Activated T-cell treated with anti-CD3 and anti-CD28 coated beads, Interleukin-2, amount 50 U/mL, for 24 hours (primary cell): Measurements from ENCODE around the gene ADPRM.

Source experiments
- DNase-seq: peaks from one replicate; pipeline ENCODE4 v3.0.0-alpha.2; 2020
- H3K27ac Mint-ChIP-seq: 2 replicates; pipeline ENCODE4 v1.8.0; 2020; ENCODE audit warnings: mild to moderate bottlenecking, mixed read lengths
- H3K27me3 Mint-ChIP-seq: 2 replicates; pipeline ENCODE4 v1.8.0; 2020; ENCODE audit warnings: mixed read lengths
- H3K36me3 Mint-ChIP-seq: 2 replicates; pipeline ENCODE4 v1.8.0; 2020; ENCODE audit warnings: low read depth, mixed read lengths
- H3K4me1 Mint-ChIP-seq: 2 replicates; pipeline ENCODE4 v1.8.0; 2020; ENCODE audit warnings: low read depth, mixed read lengths
- H3K4me3 Mint-ChIP-seq: 2 replicates; pipeline ENCODE4 v1.8.0; 2020; ENCODE audit warnings: mild to moderate bottlenecking, moderate library complexity, mixed read lengths
- H3K9me3 Mint-ChIP-seq: 2 replicates; pipeline ENCODE4 v1.8.0; 2020; ENCODE audit warnings: mixed read lengths

Gene ADPRM

DNA sequence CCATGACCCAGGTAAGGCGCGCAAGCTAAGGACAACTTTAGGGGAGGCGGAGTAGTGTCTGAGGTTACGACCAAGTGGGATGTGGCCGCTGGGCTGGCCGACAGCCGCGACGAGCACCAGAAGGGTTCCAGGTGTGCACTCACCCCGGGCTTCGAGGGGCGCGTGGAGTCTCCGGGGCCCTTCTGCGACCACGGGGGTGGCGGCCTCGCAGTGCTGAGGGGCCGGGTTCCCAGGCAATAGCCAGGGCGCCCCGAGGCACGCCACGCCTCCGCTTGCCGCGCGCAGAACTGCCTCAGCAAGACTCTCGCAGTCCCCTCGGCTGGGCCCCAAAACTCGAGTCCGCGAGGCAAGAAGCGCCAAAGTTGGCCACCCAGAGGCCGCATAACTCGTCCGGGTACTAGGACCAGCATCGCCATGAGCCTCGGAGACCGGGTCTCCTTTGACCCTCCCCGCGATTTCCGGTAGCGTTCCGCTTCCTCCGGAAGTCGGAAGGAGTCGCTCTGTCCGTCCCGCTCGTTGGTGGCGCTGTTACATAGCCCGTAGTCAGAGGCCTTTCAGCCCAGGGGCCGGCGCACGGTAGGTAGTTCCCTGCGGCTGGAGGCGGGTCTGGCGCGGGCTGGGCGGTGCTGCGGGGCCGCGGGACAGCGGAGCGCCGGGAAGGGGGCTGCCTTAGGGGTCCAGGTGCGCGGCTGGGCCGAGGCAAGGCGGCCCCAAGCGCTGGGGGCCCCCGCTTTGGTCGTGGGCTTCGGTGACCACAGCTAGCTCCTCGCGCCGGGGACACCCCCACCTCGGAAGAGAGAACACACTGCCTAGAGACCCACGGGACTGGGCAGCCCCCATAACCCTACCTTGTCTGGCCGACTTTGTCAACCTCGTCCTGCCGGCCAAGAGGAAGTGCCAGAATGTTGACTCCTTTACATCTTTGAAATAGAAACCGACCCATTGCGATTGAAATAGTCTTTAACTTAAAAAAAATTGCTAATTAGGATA lies at the start of gene ADPRM, which contains the start of gene SCO1:
Gene ADPRM, plus strand, starts transcription at position 503 of the 990 bp plus-strand sequence. CDS start 7,333 bp downstream, outside the sequence.
Gene SCO1, minus strand, starts transcription at position 442 of the 990 bp plus-strand sequence. Its CDS starts 26 bp downstream, at position 416.
- peak within 1 kb of the TSS; percentile 90 for H3K4me3 Mint-ChIP-seq
- peaks cover 71% of the 10 kb centered on the region for H3K36me3 Mint-ChIP-seq
- no peaks in the 10 kb centered on the region for H3K27me3 Mint-ChIP-seq
- no peaks in the 10 kb centered on the region for H3K9me3 Mint-ChIP-seq
- H3K4me1 Mint-ChIP-seq: peaks cover 60% of the 10 kb centered on the region
- peak within 1 kb of the TSS; percentile 95 for H3K27ac Mint-ChIP-seq
- peak; percentile 93 for DNase-seq

GRCh38 chr17:10648381-10648780 lies 49.0 kb upstream of the ADPRM start:
- Mint-ChIP-seq H3K27me3 (no peaks in the 10 kb centered on the region), H3K36me3 (peaks cover 46% of the 10 kb centered on the region), H3K4me1 (peaks cover 7% of the 10 kb centered on the region), H3K27ac (no peak overlapping the region), H3K9me3 (no peaks in the 10 kb centered on the region), H3K4me3 (no peak overlapping the region)
- no peak for DNase-seq

DNA sequence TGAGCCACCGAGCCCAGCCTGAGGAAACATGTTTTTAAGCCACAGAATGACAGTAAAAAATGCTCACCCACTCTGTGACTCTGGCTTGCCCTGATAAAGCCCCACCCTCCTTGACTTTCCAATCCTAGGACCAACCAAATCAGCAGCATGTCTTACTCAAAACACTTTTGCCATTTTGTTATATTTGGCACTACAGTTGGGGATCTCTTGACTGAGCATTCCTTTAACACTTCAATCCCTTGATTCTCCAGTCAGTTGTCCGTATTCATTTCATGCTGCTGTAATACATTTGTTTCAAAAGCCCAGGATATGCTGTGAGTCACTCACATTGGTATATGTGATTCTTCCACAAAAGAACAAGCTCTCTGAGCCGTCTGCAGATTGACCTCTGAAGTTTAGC lies 48.4 kb upstream of the ADPRM start:
- no peak for DNase-seq
- Mint-ChIP-seq H3K9me3 (no peaks in the 10 kb centered on the region), H3K4me3 (no peak overlapping the region), H3K36me3 (peaks cover 41% of the 10 kb centered on the region), H3K27ac (no peak overlapping the region), H3K4me1 (peaks cover 12% of the 10 kb centered on the region), H3K27me3 (no peaks in the 10 kb centered on the region)

GRCh38 chr17:10649602-10650001 lies 47.8 kb upstream of the ADPRM start:
- DNase-seq: no peak
- peaks cover 35% of the 10 kb centered on the region for H3K36me3 Mint-ChIP-seq
- H3K9me3 Mint-ChIP-seq: no peaks in the 10 kb centered on the region
- no peaks in the 10 kb centered on the region for H3K27me3 Mint-ChIP-seq
- no peak overlapping the region for H3K4me3 Mint-ChIP-seq
- H3K27ac Mint-ChIP-seq: no peak overlapping the region
- peaks cover 14% of the 10 kb centered on the region for H3K4me1 Mint-ChIP-seq

DNA sequence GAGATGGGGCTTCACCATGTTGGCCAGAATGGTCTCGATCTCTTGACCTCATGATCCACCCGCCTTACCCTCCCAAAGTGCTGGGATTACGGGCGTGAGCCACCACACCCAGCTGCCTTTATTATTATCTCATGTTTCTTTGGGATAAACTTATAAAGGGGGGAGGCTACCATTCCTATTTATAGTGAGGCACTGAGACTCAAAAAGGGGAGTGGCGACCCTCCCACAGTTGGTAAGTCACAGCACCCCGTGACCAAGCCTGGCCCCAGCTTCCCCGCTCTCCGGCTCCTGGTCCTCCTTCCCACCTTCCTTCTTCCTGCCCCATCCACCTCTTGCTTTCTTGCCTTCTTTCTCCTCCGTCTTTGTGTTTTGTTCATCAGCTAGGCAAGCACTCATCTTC lies 45.5 kb upstream of the ADPRM start:
- Mint-ChIP-seq H3K4me1 (peaks cover 14% of the 10 kb centered on the region), H3K27me3 (no peaks in the 10 kb centered on the region), H3K9me3 (no peaks in the 10 kb centered on the region), H3K27ac (peak overlapping the region; percentile 0), H3K36me3 (peaks cover 19% of the 10 kb centered on the region), H3K4me3 (no peak overlapping the region)
- no peak for DNase-seq

DNA sequence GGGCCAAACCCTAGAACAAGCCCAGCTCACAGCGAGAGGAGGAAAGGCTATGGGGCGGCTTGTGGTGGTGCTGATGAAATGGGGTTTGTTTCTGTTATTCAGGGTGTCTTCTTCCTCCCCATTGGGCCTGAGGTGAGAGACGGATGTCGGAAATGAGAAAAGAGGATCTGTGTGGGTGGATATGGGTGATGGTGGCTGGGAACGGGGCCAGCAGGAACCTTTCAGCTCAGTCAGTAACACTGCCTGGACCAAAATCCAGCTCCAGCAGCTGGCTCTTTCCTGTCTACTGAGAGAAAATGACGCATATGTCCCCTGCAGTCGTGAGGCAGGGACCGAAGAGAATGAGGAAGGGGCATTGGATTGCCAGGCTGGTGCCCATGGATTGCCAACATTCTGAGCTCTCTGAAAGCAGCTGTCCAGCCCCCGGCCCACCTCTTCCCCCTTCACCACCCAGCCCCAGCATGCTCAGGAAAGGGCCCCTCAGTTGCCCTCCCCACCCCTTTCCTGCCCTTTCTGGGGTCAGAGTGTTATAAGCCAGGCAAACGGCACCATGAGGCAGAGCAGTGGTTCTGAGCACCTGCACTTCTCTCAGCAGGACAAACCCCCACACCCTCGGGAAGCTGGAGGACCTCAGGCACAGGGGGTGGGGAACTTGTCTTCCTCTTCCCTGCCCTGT lies 44.3 kb upstream of the ADPRM start:
- H3K4me3 Mint-ChIP-seq: no peak overlapping the region
- peak overlapping the region; percentile 60 for H3K27ac Mint-ChIP-seq
- no peak for DNase-seq

DNA sequence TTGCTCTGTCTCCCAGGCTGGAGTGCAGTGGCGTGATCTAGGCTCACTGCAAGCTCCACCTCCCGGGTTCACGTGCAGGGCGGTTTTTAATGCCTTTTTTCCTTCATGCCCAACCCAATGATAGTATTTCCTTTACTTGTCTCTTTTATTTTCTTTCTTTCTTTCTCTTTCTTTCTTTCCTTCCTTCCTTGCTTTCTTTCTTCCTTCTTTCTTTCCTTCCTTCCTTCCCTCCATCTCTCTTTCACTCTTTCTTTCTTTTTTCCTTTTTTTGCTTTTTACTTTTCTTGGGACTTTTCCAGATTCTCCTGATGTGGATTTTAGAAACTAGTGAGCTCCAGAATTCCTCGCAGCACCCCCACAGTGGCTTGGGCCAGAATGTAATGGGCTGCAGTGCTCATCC lies 43.4 kb upstream of the ADPRM start:
- Mint-ChIP-seq H3K9me3 (no peaks in the 10 kb centered on the region), H3K36me3 (peaks cover 16% of the 10 kb centered on the region), H3K27ac (peak overlapping the region; percentile 69), H3K27me3 (no peaks in the 10 kb centered on the region), H3K4me3 (no peak overlapping the region), H3K4me1 (peaks cover 14% of the 10 kb centered on the region)
- DNase-seq: no peak

More for the DNA sequence above, 44.3 kb upstream of the ADPRM start:
- H3K9me3 Mint-ChIP-seq: no peaks in the 10 kb centered on the region
- H3K27me3 Mint-ChIP-seq: no peaks in the 10 kb centered on the region
- H3K36me3 Mint-ChIP-seq: peaks cover 16% of the 10 kb centered on the region
- H3K4me1 Mint-ChIP-seq: peaks cover 14% of the 10 kb centered on the region

DNA sequence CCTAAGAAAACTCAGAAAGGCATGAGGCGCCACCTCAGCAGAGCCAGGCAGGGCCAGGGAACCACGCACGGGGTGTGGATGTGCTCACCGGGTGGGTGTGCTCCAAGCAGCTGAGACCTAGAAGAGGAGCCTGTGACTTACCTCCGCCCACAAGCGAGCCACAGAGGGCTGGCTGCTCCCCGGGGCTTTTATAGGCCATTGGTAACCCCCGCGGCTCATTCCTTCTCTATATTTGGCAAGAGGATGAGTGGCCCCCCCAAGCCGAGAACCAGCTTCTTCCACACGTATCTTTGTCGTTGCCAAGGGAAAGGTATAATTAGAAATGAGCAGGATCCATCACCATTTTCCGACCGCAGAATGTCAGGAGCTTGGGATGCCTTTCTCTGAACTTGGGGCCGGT lies 40.2 kb upstream of the ADPRM start, which contains the start of gene MYH3:
Gene MYH3, minus strand, starts transcription at position 162 of the 400 bp plus-strand sequence. CDS start 2,245 bp downstream, outside the sequence.
- Mint-ChIP-seq H3K27ac (no peak within 1 kb of the TSS), H3K4me1 (peaks cover 14% of the 10 kb centered on the region), H3K27me3 (no peaks in the 10 kb centered on the region), H3K9me3 (no peaks in the 10 kb centered on the region), H3K36me3 (peaks cover 23% of the 10 kb centered on the region), H3K4me3 (no peak within 1 kb of the TSS)
- no peak for DNase-seq

- no peak overlapping the region for H3K4me3 Mint-ChIP-seq
- peaks cover 12% of the 10 kb centered on the region for H3K4me1 Mint-ChIP-seq
- no peak overlapping the region for H3K27ac Mint-ChIP-seq
- DNase-seq: no peak
- H3K9me3 Mint-ChIP-seq: no peaks in the 10 kb centered on the region
- H3K36me3 Mint-ChIP-seq: peaks cover 24% of the 10 kb centered on the region
- no peaks in the 10 kb centered on the region for H3K27me3 Mint-ChIP-seq
These were observed 39.5 kb upstream of the ADPRM start for GRCh38 chr17:10657879-10658278.

DNA sequence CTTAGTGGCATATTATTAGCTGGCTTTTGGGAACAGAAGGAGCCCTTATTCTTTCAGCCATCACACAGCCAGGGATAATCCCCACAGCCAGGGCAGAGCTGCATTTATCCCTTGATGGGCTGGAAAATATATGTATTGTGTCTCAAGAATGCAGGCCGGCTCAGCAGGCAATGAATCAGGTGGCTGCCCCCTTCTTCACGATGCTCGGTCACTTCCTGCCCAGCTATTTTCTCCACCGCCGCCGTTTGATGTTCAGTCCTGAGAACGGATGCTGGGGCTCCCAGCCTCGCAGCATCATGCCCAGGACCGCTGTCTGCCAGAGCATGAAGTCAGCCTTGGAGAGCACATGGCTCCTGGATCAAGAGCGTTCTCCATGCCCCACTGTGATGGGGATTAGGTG lies 36.0 kb upstream of the ADPRM start:
- H3K27me3 Mint-ChIP-seq: no peaks in the 10 kb centered on the region
- peaks cover 41% of the 10 kb centered on the region for H3K36me3 Mint-ChIP-seq
- no peaks in the 10 kb centered on the region for H3K4me1 Mint-ChIP-seq
- no peak overlapping the region for H3K4me3 Mint-ChIP-seq
- DNase-seq: no peak
- H3K9me3 Mint-ChIP-seq: no peaks in the 10 kb centered on the region
- no peak overlapping the region for H3K27ac Mint-ChIP-seq

DNA sequence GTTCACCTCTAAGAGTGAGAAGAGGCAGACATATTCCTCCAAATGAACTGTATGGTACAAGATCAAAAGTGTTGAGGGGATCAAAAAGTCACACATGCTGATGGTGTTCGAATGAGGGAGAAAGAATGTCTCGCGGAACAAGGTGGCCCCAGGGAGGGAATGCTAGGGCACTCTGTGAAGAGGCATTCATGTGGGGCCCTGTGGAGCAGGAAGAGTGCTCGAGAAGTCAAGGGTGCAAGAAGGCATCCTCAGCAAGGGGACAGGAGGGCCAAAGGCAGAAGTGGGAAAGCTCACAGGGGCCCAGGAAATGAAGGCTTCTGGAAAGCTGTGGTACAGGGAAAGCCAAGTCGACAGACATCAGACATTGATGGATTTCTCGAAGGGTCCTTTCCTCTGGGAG lies 34.2 kb upstream of the ADPRM start:
- Mint-ChIP-seq H3K27me3 (no peaks in the 10 kb centered on the region), H3K27ac (no peak overlapping the region), H3K4me3 (no peak overlapping the region), H3K4me1 (no peaks in the 10 kb centered on the region), H3K36me3 (peaks cover 47% of the 10 kb centered on the region), H3K9me3 (no peaks in the 10 kb centered on the region)
- no peak for DNase-seq

DNA sequence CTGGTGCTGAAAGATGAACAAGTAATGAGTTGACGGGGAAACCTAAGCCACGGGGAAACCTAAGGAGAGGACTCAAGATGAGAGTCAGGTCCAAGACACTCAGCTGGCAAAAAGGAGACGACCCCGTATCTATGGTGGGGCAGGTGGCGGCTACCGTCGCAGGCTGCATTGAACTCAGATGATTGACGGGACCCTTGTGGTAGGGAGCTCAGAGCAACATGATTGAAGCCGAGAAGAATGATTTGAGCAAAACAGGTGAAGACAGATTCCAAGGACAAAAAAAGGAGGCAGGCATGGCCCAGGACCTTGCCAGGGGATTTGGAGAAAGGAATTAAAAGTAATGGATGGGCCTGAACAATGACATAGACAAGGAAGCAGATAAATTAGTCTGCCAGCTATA lies 32.8 kb upstream of the ADPRM start:
- H3K36me3 Mint-ChIP-seq: peaks cover 41% of the 10 kb centered on the region
- no peaks in the 10 kb centered on the region for H3K9me3 Mint-ChIP-seq
- DNase-seq: no peak
- no peak overlapping the region for H3K27ac Mint-ChIP-seq
- no peaks in the 10 kb centered on the region for H3K27me3 Mint-ChIP-seq
- H3K4me1 Mint-ChIP-seq: no peaks in the 10 kb centered on the region
- no peak overlapping the region for H3K4me3 Mint-ChIP-seq

- Mint-ChIP-seq H3K27me3 (no peaks in the 10 kb centered on the region), H3K9me3 (no peaks in the 10 kb centered on the region), H3K27ac (no peak overlapping the region), H3K4me3 (no peak overlapping the region), H3K4me1 (no peaks in the 10 kb centered on the region), H3K36me3 (peaks cover 33% of the 10 kb centered on the region)
- no peak for DNase-seq
These were observed 30.5 kb upstream of the ADPRM start for GRCh38 chr17:10666906-10667305.

GRCh38 chr17:10668775-10669174 lies 28.6 kb upstream of the ADPRM start:
- Mint-ChIP-seq H3K4me3 (no peak overlapping the region), H3K36me3 (peaks cover 43% of the 10 kb centered on the region), H3K9me3 (no peaks in the 10 kb centered on the region), H3K4me1 (no peaks in the 10 kb centered on the region), H3K27ac (no peak overlapping the region), H3K27me3 (no peaks in the 10 kb centered on the region)
- no peak for DNase-seq

DNA sequence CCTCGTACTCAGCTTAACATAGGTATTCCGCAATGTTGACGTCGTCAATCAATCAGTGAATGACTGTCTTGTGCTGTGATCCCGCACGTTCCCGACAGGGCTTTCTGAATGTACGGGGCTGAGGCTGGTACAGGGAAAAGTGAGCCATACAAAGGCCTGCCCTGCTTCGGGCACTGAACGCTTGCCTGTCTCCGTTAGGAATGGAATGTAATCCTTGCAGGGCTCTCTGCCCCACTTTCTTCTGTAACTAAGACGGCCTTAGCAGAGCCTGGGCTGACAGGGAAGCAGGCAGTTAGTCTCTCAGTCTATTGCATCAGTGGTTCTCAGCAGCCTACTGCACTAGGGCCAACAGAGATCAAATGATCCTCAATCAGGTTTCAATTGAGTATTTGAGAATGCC lies 24.1 kb upstream of the ADPRM start:
- H3K36me3 Mint-ChIP-seq: peaks cover 68% of the 10 kb centered on the region
- DNase-seq: no peak
- H3K27me3 Mint-ChIP-seq: no peaks in the 10 kb centered on the region
- H3K9me3 Mint-ChIP-seq: no peaks in the 10 kb centered on the region
- H3K4me3 Mint-ChIP-seq: no peak overlapping the region
- H3K27ac Mint-ChIP-seq: no peak overlapping the region
- H3K4me1 Mint-ChIP-seq: no peaks in the 10 kb centered on the region
